ENCODE measurements around the gene MAB21L3. TPM values are rescaled to one million over a fixed set of nuclear protein-coding genes. Genes with fewer than 3 reads are reported as not detected.

The MAB21L3 gene
- total RNA-seq, 3 donors from 2014 or later = 0.29 to 0.80 TPM; not detected in 1

DNA sequence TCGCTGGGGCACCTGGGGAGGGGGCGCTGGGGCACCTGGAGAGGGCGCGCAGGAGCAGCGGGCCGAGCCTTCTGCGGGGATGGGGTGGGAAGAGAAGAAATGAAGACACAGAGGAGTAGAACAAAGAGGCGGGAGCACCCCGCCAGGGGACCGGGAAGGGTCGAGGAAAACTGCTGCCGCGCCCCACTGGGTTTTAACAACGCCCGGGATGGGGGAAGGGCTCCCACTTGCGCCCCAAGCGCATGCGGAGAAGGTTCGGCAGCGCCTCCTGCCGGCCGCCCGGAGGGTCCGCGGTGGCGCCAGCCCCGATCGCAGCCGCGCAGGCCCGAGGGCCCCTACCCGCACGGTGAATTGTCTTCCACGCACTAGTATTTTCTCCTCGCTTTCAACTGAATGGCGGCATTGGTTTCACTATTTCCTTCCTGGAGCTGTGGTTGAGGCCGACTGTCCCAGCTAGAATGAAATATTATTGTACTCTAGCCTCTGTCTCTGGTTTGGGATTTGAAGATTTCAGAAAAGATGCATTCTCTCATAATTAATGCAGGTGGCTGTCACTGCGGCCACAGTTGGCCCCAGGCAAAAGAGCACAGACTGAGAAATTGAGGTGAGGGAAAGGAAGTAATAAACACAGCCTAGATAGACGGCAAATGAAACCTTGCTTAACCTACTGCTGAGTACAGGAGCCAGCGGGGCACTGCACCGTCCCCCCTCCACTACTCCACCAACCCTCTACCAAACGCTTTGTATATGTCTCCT, 57.3 kb downstream of the MAB21L3 start:
- intact Hi-C loops (cut with DNase I; ENCODE audit: low total_unique reads) = no loop called here
- TF ChIP-seq POLR2A (IDR thresholded peaks at IDR 0.05) = no peak
- TF ChIP-seq, protein P1, sequence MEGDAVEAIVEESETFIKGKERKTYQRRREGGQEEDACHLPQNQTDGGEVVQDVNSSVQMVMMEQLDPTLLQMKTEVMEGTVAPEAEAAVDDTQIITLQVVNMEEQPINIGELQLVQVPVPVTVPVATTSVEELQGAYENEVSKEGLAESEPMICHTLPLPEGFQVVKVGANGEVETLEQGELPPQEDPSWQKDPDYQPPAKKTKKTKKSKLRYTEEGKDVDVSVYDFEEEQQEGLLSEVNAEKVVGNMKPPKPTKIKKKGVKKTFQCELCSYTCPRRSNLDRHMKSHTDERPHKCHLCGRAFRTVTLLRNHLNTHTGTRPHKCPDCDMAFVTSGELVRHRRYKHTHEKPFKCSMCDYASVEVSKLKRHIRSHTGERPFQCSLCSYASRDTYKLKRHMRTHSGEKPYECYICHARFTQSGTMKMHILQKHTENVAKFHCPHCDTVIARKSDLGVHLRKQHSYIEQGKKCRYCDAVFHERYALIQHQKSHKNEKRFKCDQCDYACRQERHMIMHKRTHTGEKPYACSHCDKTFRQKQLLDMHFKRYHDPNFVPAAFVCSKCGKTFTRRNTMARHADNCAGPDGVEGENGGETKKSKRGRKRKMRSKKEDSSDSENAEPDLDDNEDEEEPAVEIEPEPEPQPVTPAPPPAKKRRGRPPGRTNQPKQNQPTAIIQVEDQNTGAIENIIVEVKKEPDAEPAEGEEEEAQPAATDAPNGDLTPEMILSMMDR (IDR thresholded peaks at IDR 0.05) = peak; percentile 64 to 89 (median 87)
- peak in 2 of 3 donors; percentile 36 to 43 for TF ChIP-seq POLR2AphosphoS5 (IDR thresholded peaks at IDR 0.05)
- H3K4me1 ChIP-seq = peaks cover 0 to 3% of the 10 kb centered on the region in 2 donors

DNA sequence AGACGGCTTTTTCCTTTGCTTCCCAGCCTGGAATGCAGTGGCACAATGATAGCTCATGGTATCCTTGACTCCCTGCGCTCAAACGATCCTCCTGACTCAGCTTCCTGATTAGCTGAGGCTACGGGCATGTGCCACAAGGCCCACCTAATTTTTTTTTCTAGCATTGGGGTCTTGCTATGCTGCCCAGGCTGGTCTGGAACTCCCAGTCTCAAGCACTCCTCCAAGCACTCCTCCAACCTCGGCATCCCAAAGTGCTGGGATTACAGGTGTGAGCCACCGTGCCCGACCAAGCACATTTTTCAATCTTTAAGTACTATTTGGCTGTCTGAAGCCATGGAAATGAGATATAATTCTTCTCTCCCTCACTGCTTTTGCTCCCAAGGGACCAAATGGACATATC, 58.7 kb downstream of the MAB21L3 start:
- no peak overlapping the region for H3K27ac ChIP-seq
- H3K4me3 ChIP-seq = no peak overlapping the region
- intact Hi-C loops (cut with DNase I; ENCODE audit: low total_unique reads) = no loop called here
- no peaks in the 10 kb centered on the region for H3K9me3 ChIP-seq
- no peaks in the 10 kb centered on the region for H3K27me3 ChIP-seq
- H3K4me1 ChIP-seq = no peaks in the 10 kb centered on the region
- TF ChIP-seq, protein P1 (IDR thresholded peaks at IDR 0.05) = no peak
- no peak for TF ChIP-seq POLR2AphosphoS5 (IDR thresholded peaks at IDR 0.05)
- TF ChIP-seq POLR2A (IDR thresholded peaks at IDR 0.05) = no peak
- H3K36me3 ChIP-seq = no peaks in the 10 kb centered on the region
- no peak for DNase-seq (ENCODE audit: low spot score in 2 of 2)

More for the DNA sequence above, 57.3 kb downstream of the MAB21L3 start:
- H3K4me3 ChIP-seq = peak overlapping the region; percentile 39 to 78 (median 64)
- H3K27ac ChIP-seq = peak overlapping the region; percentile 83 to 84
- peak; percentile 60 to 84 for DNase-seq (ENCODE audit: low spot score in 2 of 2)
- H3K36me3 ChIP-seq = no peaks in the 10 kb centered on the region
- no peaks in the 10 kb centered on the region for H3K27me3 ChIP-seq
- no peaks in the 10 kb centered on the region for H3K9me3 ChIP-seq

DNA sequence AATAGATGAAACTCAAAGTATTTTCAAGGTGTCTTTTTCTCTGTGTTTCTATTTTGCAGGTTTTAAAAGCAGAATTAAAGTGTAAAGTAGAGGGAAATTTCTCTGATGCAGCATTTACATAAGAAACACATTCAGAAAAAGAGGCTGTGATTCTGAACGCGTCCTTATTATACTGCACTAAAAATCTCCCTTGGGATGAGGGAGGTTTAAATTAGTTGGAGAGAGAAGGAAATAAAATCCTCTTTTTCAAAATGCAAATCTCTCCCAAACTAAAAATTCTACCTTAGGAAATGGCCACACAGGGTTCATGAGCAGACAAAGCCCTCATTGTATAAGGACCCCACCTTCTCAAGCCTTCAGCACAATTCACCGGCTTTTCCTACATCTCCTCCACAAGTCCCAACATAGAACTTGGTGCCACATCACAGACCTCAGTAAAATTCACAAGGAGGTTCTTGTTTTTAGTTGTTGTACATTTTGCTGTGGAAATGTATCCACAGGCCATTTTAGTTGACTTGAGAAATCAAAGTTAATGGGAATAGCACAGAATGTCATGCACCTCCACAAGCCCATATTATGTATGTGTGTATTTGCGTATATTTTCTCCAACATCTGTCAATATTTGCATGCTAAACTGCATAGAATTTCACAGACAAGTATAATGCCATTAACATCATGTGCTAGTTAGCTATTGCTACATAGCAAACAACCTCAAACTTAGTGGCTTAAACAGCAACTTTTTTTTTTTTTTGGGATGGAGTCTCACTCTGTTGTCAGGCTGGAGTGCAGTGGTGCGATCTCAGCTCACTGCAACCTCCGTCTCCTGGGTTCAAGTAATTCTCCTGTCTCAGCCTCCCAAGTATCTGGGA, 59.8 kb downstream of the MAB21L3 start:
- Histone ChIP-seq H3K36me3 (no peaks in the 10 kb centered on the region), H3K4me3 (no peak overlapping the region), H3K4me1 (no peaks in the 10 kb centered on the region), H3K27ac (no peak overlapping the region), H3K9me3 (no peaks in the 10 kb centered on the region), H3K27me3 (no peaks in the 10 kb centered on the region)
- intact Hi-C loops (cut with DNase I; ENCODE audit: low total_unique reads) = no loop called here
- DNase-seq (ENCODE audit: low spot score in 2 of 2) = no peak
- TF ChIP-seq POLR2A (IDR thresholded peaks at IDR 0.05) = no peak

DNA sequence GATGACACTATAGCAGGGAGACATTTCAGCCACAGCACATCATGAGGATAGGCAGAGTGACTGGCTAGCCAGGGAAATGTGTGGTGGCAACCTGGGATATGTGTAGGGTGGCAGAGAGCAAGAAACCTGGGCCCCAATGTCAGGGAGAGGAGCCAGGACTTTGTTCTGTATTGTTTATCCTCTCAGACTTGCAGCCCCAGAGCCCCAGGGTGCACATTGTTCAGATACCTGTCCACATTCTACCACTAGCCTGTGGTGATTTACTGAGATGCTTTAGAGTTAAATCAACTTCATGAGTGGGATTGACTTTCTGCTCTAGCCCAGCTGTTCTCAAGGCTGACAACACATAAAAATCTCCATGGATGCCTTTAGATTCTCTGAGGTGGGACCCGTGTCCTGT, 61.5 kb downstream of the MAB21L3 start:
- Histone ChIP-seq H3K36me3 (no peaks in the 10 kb centered on the region), H3K4me3 (no peak overlapping the region), H3K9me3 (no peaks in the 10 kb centered on the region), H3K27ac (no peak overlapping the region), H3K4me1 (no peaks in the 10 kb centered on the region), H3K27me3 (no peaks in the 10 kb centered on the region)
- DNase-seq (ENCODE audit: low spot score in 2 of 2) = no peak
- TF ChIP-seq POLR2A (IDR thresholded peaks at IDR 0.05) (no peak), POLR2AphosphoS5 (IDR thresholded peaks at IDR 0.05) (no peak)
- TF ChIP-seq, protein P1 (IDR thresholded peaks at IDR 0.05) = no peak
- intact Hi-C loops (cut with DNase I; ENCODE audit: low total_unique reads) = no loop called here

DNA sequence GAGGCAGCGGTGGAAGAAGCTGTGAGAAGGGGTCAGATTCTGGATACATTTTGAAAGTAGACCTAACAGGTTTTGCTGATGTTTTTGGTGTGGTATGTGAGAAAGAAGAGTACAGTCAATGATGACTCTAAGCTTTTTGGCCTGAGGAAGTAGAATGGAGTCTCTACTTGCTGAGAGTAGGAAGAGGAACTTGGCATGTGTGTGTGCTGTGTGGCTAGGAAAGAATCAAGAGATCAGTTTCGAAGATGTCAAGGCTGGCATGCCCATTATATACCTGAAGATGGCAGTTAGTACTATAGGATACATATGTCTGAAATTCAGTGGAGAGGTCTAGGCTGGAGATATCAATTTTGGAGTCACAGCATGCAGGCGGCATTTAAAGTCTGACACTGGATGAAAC, 64.4 kb downstream of the MAB21L3 start:
- intact Hi-C loops (cut with DNase I; ENCODE audit: low total_unique reads) = no loop called here
- H3K36me3 ChIP-seq = no peaks in the 10 kb centered on the region
- TF ChIP-seq POLR2A (IDR thresholded peaks at IDR 0.05) (no peak), POLR2AphosphoS5 (IDR thresholded peaks at IDR 0.05) (no peak)
- TF ChIP-seq, protein P1 (IDR thresholded peaks at IDR 0.05) = no peak
- H3K4me3 ChIP-seq = no peak overlapping the region
- no peaks in the 10 kb centered on the region for H3K9me3 ChIP-seq
- no peaks in the 10 kb centered on the region for H3K4me1 ChIP-seq
- no peak for DNase-seq (ENCODE audit: low spot score in 2 of 2)
- H3K27ac ChIP-seq = no peak overlapping the region
- no peaks in the 10 kb centered on the region for H3K27me3 ChIP-seq

All from breast epithelium (tissue), 4 donors.